Measurements from ENCODE around the gene YARS1. TPM values are rescaled to one million over a fixed set of nuclear protein-coding genes. Genes with fewer than 3 reads are reported as not detected.

YARS1 gene
- total and polyA plus RNA-seq, 2 of the 13 experiments (the other 11 are each of a cell fraction or from before 2014, with no cell fraction given) = 50.1 to 113 TPM

GRCh38 chr1:32736812-32737791 is 80.1 kb downstream of the YARS1 start (continued):
- TF ChIP-seq PATZ1 (CRISPR knock-in tag; IDR thresholded peaks at IDR 0.05) = peak; percentile 58; the same call in 1 of the 2 replicates
- TF ChIP-seq FOXP1 (IDR thresholded peaks at IDR 0.05) = no peak
- no peak for TF ChIP-seq FOXP1 (CRISPR knock-in tag; IDR thresholded peaks at IDR 0.05)
- no peak for TF ChIP-seq ZNF496 (CRISPR knock-in tag; IDR thresholded peaks at IDR 0.05; ENCODE audit: insufficient replicate concordance)
- peak; percentile 20; the same call in 1 of the 2 replicates for TF ChIP-seq THAP9 (CRISPR knock-in tag; IDR thresholded peaks at IDR 0.05; ENCODE audit: borderline replicate concordance)
- TF ChIP-seq SALL1 (CRISPR knock-in tag; IDR thresholded peaks at IDR 0.05) = peak; percentile 85
- peak; percentile 65; the same call in 1 of the 2 replicates for TF ChIP-seq PRDM4 (CRISPR knock-in tag; IDR thresholded peaks at IDR 0.05; ENCODE audit: borderline replicate concordance)
- 0 out of 2 replicates have a peak, but pooled peaks have one; percentile 54 for TF ChIP-seq ZNF644 (CRISPR knock-in tag; IDR thresholded peaks at IDR 0.05; ENCODE audit: low read depth)
- TF ChIP-seq ATF7-NPFF (CRISPR knock-in tag; IDR thresholded peaks at IDR 0.05; ENCODE audit: low read depth) = no peak
- TF ChIP-seq ZNF792 (CRISPR knock-in tag; IDR thresholded peaks at IDR 0.05) = peak; percentile 81; the same call in 1 of the 2 replicates
- peak; percentile 88 for TF ChIP-seq TAF1 (CRISPR knock-in tag; IDR thresholded peaks at IDR 0.05)
- peak; percentile 77 for TF ChIP-seq RXRB (CRISPR knock-in tag; IDR thresholded peaks at IDR 0.05; ENCODE audit: borderline replicate concordance)
- TF ChIP-seq, protein P1, sequence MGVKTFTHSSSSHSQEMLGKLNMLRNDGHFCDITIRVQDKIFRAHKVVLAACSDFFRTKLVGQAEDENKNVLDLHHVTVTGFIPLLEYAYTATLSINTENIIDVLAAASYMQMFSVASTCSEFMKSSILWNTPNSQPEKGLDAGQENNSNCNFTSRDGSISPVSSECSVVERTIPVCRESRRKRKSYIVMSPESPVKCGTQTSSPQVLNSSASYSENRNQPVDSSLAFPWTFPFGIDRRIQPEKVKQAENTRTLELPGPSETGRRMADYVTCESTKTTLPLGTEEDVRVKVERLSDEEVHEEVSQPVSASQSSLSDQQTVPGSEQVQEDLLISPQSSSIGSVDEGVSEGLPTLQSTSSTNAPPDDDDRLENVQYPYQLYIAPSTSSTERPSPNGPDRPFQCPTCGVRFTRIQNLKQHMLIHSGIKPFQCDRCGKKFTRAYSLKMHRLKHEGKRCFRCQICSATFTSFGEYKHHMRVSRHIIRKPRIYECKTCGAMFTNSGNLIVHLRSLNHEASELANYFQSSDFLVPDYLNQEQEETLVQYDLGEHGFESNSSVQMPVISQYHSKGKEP (CRISPR knock-in tag; IDR thresholded peaks at IDR 0.05) = 0 out of 2 replicates have a peak, but pooled peaks have one; percentile 45
- TF ChIP-seq PHF5A (CRISPR knock-in tag; IDR thresholded peaks at IDR 0.05; ENCODE audit: low read depth, unreplicated experiment) = peak; percentile 83
- TF ChIP-seq ATF5 (CRISPR knock-in tag; IDR thresholded peaks at IDR 0.05; ENCODE audit: low read depth) = 0 out of 2 replicates have a peak, but pooled peaks have one; percentile 72
- TF ChIP-seq ZNF557 (CRISPR knock-in tag; IDR thresholded peaks at IDR 0.05) = peak; percentile 50; the same call in 1 of the 2 replicates
- peak; percentile 46; the same call in 1 of the 2 replicates for TF ChIP-seq KDM2A (CRISPR knock-in tag; IDR thresholded peaks at IDR 0.05; ENCODE audit: borderline replicate concordance, low read depth)
- no peak for TF ChIP-seq ZNF24 (IDR thresholded peaks at IDR 0.05)

Data from HepG2 (cell line).